Measurements from ENCODE around the gene STXBP2.
"Not testable (repeated sequence)": the region's sequence is repeated elsewhere in the genome, so short reads cannot be mapped to it uniquely, and the experiment has no call there.

The STXBP2 gene

DNA sequence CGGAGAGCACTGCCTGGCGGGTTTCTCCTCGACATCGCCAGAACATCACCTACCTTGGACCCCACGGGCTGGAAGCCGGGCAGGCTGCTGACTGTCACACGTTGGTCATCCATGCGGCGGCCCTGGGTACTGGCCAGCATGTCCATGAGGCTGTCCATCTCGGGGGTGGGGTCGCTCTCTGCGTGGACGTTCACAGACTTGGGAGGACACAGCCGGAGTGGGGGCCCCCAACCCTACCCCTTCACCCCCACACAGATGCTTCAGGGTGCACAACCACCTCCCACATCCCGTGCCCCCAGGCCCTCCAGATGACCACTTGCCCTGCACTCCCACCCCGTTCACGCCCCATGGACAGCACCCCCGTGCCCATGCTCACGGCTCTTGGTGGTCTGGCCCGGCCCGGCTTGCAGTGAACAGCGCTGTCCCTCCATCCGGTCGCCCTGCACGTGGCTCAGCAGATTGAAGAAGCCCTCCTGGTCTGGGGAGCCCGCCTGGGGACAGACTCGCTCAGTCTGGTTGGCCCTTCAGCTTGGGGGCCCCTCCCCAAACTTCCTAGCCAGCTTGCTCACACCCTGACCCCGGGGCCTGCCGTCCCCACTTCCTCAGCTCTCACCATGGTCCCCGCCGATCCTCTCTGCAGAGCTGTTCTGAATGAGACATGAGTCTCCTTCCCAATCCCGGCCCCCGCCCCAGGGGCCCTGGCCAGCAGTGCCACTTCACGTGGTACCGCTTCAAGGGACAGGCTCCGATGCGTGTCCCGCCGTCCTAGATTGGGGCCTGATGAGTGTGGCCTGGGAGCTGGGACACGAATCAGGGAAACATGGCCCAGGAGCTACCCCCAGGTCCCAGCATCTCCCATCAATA lies 4.3 kb upstream of the STXBP2 start:
- DNase-seq (ENCODE audit: low read depth) = no peak

DNA sequence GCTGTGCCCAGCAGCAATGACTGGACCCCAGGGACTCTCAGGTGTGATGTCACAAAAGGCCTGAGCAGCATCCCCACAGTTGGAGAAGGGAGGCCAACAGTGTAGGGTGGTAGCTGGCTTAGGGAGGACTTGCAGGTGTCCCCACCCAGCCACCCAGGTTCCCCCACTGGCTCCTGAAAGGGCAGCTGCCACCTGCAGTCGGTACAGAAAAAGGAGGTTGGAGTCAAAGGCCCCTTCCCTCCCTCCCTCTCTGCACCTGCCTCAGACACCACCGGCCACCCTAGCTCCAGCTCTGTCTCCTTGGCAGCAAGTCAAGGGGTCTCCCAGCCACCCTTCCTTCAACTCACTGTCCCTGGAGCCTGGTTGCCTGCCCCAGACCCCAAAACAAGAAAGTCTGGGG lies 3.2 kb upstream of the STXBP2 start, which contains the start of gene PCP2:
Gene PCP2 (minus strand): TSS at position 22 of the 400 bp plus-strand sequence. CDS start 262 bp downstream, outside the sequence.
- DNase-seq (ENCODE audit: low read depth) = no peak

DNA sequence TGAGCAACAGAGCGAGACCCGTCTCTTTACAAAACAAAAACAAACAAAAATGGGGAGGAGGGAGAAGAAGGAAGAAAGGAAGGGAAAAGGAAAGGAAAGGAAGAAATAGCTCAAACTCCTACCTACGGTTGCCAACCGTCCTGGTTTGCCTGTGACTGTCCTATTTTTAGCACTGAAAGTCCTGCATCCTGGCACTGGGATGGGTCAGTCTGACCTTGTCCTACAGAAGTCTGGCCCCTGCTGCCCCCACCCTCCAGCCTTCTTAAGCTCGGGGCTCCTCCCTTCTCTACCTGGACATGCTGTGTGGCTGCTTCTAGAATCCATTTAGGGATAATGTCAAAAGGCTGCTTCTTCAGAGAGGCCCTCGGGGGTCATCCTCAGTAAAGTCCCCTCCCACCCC lies 1.2 kb upstream of the STXBP2 start:
- no peak for DNase-seq (ENCODE audit: low read depth)

DNA sequence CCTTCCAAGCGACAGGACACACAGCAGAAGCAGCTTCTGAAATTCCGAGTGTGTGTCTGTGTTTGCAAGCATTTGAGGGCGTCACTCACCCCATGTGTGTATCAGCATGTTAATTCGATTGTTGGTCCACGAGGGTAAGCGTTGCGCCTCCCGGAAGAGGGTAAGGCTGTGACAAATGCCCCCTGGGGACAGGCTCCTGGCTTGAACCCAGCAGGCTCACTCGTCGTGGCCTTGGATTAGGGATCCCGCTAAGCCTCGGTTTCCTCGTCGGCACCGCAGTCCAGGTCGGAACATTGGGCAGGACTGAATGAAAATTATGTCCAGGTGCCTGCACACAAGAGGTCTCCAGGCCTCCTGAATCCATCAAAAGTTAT lies 606 bp upstream of the STXBP2 start:
- DNase-seq (ENCODE audit: low read depth) = no peak

DNA sequence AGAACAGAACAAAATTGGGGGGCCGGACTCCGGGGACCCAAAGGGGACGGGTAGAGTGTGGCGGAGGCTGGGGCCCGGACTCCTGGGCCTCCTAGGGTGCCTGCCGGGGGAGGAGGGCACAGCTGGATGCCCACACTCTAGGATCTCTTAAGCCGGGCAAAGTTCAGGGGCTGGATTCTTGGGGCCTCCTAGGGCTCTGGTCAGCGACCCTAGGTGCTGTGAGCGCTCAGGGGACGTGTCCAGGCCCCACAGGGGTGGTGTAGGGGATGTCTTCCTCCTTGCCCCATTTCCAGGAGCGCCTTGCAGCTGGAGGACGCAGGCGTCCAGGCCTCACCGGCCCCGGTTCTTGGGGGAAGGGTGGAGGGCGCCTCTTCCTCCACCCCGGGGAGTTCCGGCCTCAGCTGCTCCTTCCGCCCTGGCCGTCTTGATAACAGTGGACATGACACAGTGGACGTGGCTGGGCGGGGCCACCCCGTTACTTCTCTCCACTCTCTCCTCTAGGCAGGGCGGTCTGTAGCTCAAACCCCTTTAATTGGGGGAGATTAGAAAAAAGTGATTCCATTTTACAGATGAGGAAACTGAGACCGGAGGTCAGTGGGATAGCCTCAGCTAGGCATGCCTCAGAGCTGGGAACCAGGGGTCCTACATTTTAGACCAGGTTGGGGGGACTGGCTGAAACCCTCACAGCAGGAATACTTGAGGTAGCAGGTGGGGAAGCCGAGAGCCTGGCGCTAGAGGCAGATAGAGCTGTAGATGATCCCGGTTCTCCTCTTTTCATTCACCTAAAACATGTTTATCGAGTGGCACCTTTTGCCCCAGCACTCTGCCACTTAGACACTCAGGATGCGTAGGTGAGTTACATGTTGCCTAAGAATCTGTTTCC lies 705 bp downstream of the STXBP2 start:
- DNase-seq (ENCODE audit: low read depth) = no peak

DNA sequence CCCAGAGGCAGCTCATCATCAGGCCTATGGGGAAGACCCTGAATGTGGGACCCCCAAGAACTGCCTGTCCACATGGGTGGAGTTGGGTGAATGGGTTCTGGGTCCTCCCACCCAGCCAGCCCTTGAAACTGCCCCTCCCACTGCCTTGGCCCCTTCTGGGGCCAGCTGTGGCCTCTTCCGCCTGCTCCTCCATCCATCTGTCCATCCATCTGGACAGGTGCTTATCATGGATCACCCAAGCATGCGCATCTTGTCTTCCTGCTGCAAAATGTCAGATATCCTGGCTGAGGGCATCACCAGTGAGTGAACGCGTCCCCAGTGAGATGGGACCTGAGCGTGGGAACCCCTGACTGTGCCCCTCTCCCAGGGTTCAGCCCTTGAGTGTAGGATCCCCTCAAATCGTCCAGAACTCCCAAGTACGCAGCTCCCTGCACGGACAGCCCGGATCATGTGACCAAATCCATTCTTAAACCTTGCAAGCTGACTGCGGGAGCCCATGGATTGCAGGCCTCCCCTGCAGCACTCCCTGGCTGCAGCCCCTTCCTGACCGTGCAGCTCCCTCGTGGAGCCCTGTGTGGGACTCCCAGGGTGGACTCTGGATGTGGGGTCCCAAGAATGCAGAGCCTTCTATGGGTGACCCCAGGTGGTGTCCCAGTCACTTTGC lies 2.0 kb downstream of the STXBP2 start:
- no peak for DNase-seq (ENCODE audit: low read depth)

DNA sequence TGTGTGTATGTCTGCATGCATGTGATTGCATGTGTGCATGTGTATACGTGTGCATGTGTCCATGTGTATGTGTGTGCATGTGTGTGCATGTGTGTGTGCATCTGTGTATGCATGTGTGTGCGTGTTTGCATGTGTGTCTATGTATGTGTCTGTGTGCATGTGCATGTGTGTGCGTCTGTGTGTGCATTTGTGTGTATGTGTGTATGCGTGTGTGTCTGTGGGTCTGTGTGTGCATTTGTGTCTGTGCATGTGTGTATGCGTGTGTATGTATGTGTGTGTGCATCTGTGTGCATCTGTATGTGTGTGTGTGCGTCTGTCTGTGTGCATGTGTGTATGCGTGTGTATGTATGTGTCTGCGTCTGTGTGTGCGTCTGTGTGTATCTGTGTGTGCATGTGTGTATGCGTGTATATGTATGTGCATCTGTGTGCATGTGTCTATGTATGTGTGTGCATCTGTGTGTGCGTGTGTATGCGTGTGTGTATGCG lies 3.0 kb downstream of the STXBP2 start:
- no peak for DNase-seq (ENCODE audit: low read depth)

DNA sequence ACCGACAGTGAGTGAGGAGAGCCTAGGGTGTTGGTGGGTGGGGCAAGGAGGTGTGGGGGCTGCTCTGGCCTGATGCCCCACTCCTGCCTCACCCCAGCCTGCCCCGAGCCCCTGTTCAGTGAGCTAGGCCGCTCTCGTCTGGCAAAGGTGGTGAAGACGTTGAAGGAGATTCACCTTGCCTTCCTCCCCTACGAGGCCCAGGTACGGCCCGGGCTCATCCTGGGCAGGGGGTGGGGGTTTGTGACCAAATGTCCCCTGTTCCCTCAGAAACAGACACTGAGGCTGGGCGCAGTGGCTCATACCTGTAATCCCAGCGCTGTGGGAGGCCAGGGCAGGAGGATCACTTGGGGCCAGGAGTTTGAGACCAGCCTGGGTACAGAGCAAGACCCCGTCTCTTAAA lies 3.9 kb downstream of the STXBP2 start:
- DNase-seq (ENCODE audit: low read depth) = no peak

DNA sequence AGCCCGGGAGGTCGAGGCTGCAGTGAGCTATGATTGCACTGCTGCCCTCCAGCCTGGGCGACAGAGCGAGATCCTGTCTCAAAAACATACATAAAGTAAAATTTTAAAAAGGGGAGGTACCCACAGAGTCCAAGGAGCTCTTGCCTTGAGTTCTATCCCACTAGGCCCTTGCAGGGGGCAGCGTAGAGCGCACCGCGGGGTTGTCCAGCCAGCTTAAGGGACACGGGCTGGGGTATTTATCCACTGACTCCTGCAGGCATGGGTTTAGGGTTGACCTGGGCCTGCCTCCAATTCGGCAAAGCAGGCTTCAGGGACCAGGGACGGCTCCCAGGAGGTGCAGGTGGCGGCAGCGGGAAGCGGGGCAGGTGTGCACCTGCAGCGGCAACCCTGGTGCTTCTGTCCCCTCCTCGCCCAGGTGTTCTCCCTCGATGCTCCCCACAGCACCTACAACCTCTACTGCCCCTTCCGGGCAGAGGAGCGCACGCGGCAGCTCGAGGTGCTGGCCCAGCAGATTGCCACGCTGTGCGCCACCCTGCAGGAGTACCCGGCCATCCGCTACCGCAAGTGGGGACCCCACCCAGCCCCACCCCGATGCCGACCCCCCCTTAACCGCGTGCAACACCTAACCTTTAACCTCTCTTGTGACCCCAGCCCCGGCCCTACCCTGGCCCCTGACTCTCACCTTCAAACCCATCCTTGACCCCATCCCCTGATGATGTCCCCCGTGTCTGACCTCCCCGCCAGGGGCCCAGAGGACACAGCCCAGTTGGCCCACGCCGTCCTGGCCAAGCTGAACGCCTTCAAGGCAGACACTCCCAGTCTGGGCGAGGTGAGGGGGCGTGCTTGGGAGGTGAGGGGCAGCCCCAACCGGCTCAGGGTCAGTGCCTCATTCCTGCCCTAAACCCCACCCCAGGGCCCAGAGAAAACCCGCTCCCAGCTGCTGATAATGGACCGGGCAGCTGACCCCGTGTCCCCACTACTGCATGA lies 4.7 kb downstream of the STXBP2 start:
- no peak for DNase-seq (ENCODE audit: low read depth)

DNA sequence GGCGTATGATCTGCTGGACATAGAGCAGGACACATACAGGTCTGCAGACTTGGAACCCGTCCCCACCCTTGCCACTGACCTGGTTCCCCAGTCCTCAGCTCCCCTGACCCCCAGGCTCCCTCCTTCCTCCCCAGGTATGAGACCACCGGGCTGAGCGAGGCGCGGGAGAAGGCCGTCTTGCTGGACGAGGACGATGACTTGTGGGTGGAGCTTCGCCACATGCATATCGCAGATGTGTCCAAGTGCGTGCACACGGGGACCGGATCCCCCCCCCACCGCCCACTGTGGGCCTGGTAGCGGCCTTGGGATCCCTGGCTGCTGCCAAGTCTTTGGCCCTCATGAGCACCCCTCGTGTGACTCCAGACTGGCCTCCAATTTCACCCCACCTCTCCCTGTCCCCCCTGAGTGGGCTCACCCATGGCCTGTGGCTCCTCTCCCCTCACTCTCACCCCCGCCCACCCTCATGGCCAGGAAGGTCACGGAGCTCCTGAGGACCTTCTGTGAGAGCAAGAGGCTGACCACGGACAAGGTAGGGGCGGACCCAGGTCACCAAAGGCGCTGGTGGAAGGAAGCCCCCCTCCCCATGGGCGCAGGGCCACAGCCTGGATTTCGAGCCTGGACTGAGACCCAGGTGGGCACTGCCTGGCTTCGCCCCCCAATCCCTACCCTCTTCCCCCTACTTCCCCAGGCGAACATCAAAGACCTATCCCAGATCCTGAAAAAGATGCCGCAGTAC lies 5.6 kb downstream of the STXBP2 start:
- DNase-seq (ENCODE audit: low read depth) = no peak

DNA sequence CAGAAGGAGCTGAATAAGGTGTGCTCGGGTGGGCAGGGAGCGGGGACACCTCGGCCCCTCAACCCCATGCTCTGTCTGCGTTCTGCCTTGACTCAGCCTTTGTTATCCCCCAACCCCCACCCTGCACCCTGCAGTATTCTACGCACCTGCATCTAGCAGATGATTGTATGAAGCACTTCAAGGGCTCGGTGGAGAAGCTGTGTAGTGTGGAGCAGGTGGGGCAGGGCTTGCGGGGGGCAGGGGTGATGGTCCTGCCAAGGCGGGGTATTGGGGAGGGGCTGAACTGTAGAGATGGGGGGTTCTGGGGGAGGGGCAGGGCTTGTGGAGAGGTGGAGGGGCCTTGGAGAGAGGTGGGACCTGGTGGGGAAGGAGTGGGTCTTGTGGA lies 6.1 kb downstream of the STXBP2 start:
- no peak for DNase-seq (ENCODE audit: low read depth)

DNA sequence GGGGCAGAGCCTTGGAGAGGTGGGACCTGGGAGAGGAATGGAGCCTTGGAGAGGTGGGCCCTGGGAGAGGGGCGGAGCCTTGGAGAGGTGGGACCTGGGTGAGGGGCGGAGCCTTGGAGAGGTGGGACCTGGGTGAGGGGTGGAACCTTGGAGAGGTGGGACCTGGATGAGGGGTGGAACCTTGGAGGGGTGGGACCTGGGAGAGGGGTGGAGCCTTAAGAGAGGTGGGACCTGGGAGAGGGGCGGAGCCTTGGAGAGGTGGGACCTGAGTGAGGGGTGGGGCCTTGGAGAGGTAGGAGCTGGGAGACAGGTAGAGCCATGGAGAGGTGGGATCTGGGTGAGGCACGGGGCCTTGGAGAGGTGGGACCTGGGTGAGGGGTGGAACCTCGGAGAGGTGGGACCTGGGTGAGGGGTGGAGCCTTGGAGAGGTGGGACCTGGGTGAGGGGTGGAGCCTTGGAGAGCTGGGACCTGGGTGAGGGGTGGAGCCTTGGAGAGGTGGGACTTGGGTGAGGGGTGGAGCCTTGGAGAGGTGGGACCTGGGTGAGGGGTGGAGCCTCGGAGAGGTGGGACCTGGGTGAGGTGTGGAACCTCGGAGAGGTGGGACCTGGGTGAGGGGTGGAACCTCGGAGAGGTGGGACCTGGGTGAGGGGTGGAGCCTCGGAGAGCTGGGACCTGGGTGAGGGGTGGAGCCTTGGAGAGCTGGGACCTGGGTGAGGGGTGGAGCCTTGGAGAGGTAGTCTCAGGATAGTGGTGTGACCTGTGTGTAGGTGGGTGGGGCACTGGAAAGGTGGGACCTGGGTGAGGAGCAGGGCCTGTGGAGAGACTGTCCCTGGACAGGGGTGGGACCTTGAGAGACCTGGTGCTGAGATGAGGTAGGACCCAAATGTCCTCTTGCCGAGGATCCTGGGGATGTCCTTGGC lies 7.0 kb downstream of the STXBP2 start:
- not testable (repeated sequence) for DNase-seq (ENCODE audit: low read depth)

DNA sequence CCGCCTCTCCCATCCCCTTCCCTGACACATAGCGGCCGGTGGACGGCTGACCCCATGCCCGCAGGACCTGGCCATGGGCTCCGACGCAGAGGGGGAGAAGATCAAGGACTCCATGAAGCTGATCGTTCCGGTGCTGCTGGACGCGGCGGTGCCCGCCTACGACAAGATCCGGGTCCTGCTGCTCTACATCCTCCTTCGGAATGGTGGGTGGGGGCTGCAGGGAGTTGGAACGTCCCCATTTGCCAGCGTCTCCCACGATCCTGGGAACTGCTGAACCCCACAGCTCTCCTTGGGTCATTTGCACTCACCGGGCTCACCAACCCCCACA lies 7.6 kb downstream of the STXBP2 start:
- DNase-seq (ENCODE audit: low read depth) = no peak

DNA sequence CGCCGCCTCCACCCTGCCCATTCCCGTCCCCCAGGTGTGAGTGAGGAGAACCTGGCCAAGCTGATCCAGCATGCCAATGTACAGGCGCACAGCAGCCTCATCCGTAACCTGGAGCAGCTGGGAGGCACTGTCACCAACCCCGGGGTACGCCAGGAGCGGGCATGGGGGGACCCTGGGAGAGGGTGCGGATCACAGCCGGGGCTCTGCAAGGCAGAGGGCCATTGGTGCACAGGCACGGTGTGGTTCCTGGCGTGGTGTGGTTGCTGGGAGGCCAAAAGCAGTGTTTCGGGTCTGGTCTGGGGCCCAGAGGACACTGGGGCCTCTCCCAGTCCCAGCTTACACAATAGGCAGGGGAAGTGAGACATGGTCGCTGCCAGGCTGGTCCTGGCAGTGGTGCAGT lies 8.3 kb downstream of the STXBP2 start:
- no peak for DNase-seq (ENCODE audit: low read depth)

DNA sequence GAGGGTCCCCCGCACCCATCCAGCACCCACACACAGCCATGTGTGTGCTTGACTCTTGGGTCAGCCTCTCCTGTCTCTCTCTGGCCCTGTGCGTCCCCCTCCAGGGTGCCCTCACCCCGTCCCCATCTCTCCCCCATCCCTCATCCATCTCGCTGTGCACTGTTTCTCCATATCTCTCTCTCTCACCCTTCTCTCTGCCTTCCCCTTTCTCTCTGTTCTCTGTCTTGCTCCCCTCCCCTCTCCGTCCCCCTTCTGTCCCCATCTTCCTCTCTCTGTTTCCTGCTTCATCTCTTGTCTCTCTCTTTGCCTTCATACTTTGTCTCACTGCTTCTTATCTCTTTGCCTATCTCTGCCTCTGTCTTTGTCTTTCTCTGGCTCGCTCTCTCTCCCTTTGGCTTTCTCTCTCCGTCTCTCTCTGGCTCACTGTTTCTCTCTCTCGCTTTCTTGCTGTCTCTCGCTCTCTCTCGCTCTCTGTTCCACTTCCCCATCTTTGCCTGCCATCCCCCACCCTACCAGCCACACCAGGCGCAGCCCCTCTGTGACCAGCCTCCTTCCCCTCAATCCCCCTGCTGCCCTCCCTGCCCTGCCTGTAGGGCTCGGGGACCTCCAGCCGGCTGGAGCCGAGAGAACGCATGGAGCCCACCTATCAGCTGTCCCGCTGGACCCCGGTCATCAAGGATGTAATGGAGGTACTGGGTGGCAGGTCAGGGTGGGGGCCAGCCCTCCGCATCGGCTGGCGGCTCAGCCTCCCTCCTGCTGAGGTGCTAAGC lies 8.9 kb downstream of the STXBP2 start:
- no peak for DNase-seq (ENCODE audit: low read depth)

DNA sequence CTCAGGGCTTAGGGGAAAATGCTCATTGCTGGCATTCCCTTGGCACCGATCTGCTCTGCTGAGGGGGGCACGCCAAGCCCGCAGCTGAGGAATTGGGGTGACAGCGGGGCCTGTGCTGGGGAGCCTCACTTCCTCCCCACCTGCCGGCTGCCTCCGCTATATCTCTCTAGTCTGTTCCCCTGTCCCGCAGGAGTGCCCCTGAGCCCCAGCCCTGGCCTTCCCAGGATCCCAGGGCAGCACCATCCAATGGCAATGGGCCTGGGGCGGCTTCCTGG lies 9.5 kb downstream of the STXBP2 start:
- no peak for DNase-seq (ENCODE audit: low read depth)

DNA sequence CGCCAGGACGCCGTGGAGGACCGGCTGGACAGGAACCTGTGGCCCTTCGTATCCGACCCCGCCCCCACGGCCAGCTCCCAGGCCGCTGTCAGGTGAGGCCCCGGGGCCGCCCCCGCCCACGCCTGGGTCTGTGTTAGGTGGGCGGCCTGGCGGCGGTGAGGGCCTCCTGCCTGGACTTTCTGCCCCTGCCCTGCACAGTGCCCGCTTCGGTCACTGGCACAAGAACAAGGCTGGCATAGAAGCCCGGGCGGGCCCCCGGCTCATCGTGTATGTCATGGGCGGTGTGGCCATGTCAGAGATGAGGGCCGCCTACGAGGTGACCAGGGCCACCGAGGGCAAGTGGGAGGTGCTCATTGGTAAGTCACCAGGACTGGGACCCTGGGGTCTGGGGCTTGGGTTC lies 10.2 kb downstream of the STXBP2 start:
- no peak for DNase-seq (ENCODE audit: low read depth)

DNA sequence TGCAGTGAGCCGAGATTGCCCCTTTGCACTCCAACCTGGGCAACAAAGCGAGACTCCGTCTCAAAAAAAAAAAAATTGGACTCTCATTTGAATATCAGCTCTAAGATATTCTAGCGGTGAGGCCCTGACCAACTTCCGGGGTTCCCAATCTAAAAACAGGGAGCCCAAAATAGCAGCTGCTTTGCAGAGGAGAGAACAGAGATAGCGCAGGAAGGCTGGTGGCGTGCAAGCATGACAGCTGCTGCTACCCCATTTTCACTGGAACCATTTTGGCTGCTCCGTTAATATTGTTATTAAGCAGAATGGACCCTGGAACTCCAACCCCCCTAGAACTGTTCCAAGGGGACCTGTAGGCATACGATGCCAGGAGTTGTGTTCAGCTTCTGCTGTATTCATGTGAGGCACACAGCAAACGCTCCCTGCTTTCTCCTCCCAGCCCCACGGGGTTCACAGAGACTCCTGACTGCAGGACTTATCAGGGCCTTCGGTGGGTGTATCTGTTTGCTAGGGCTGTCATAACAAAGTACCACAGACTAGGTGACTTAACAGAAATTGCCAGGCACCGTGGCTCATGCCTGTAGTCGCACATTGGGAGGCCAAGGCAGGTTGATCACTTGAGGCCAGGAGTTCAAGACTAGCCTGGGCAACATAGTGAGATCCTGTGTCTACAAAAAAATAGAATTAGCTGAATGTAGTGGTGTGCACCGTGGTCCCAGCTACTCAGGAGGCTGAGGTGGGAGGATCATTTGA lies 11.5 kb downstream of the STXBP2 start:
- DNase-seq (ENCODE audit: low read depth) = no peak
